ENCODE measurements around the gene MAPK11. TPM values are rescaled to one million over a fixed set of nuclear protein-coding genes. Genes with fewer than 3 reads are reported as not detected.

Gene MAPK11
- total and polyA plus RNA-seq, 2 donors (not counting 1 experiment from before 2014, with no cell fraction given) = 2.6 to 7.6 TPM

DNA sequence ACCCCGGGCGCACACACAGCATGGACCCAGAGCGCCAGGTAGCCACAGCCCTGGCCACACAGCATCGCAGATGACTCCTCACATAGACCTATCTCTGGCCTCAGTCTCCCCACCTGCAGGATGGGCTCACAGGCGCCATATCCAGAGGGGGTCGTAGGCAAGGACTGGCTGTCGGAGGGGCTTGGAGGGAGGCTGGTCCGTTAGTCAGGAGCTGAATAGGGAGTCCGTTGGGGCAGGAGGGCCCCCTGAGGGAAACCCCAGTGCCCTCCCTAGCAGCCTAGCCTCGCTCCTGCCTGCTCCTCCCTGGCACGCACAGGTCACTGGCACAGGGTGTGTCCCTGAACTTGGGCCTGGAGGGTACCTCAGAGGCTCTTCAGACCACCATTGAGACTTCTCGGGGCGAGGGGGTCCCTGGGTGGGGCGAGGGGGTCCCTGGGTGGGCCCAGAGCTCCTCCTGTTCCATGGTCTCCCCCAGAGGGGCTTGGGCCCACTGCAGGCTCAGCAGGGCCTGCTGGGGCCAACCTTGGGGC lies 35.3 kb upstream of the MAPK11 start:
- Histone ChIP-seq H3K4me2 (ENCODE audit: extremely low read depth, insufficient read depth, low read length) (peak overlapping the region; percentile 95), H3K79me2 (ENCODE audit: control insufficient read depth, insufficient read depth, low read length) (peaks cover 62% of the 10 kb centered on the region), H3K27me3 (ENCODE audit: control insufficient read depth, insufficient read depth, low read length) (no peaks in the 10 kb centered on the region), H3K4me3 (replicated peaks in 1 of 4; ENCODE audit: control extremely low read depth in 1 of 4, insufficient read depth in 1 of 4, low read depth in 3 of 4, low read length in 4 of 4) (peak overlapping the region; percentile 72 to 96 (median 75)), H3K4me1 (ENCODE audit: control insufficient read depth, extremely low read depth, insufficient read depth, low read length) (peaks cover 56% of the 10 kb centered on the region), H3K27ac (ENCODE audit: insufficient read depth, low read length) (peak overlapping the region; percentile 78), H3K36me3 (ENCODE audit: control insufficient read depth, insufficient read depth, low read length) (peaks cover 13% of the 10 kb centered on the region), H3K9me3 (ENCODE audit: control insufficient read depth, insufficient read depth, low read depth, low read length) (no peaks in the 10 kb centered on the region), H2AFZ (ENCODE audit: low read length) (no peak overlapping the region), H4K20me1 (ENCODE audit: control insufficient read depth, extremely low read depth, insufficient read depth, low read length) (no peaks in the 10 kb centered on the region), H3K9ac (ENCODE audit: insufficient read depth, low read length) (peak overlapping the region; percentile 48)
- DNase-seq (ENCODE audit: low read depth in 2 of 2) = no peak
- TF ChIP-seq CTCF (conservative IDR thresholded peaks at IDR 0.05 in 1 of 2, IDR thresholded peaks at IDR 0.05 in 1 of 2; ENCODE audit: low read depth in 1 of 2, low read length in 2 of 2) = no peak
- no peak for TF ChIP-seq EZH2 (IDR thresholded peaks at IDR 0.05; ENCODE audit: low read length, missing control alignments)

- Histone ChIP-seq H3K79me2 (ENCODE audit: control insufficient read depth, insufficient read depth, low read length) (peaks cover 68% of the 10 kb centered on the region), H3K4me3 (replicated peaks in 1 of 4; ENCODE audit: control extremely low read depth in 1 of 4, insufficient read depth in 1 of 4, low read depth in 3 of 4, low read length in 4 of 4) (peak overlapping the region; percentile 72 to 96 (median 75)), H3K4me1 (ENCODE audit: control insufficient read depth, extremely low read depth, insufficient read depth, low read length) (peaks cover 57% of the 10 kb centered on the region), H4K20me1 (ENCODE audit: control insufficient read depth, extremely low read depth, insufficient read depth, low read length) (no peaks in the 10 kb centered on the region), H2AFZ (ENCODE audit: low read length) (no peak overlapping the region), H3K9ac (ENCODE audit: insufficient read depth, low read length) (peak overlapping the region; percentile 48), H3K36me3 (ENCODE audit: control insufficient read depth, insufficient read depth, low read length) (peaks cover 13% of the 10 kb centered on the region), H3K27ac (ENCODE audit: insufficient read depth, low read length) (peak overlapping the region; percentile 78), H3K27me3 (ENCODE audit: control insufficient read depth, insufficient read depth, low read length) (no peaks in the 10 kb centered on the region), H3K9me3 (ENCODE audit: control insufficient read depth, insufficient read depth, low read depth, low read length) (no peaks in the 10 kb centered on the region), H3K4me2 (ENCODE audit: extremely low read depth, insufficient read depth, low read length) (peak overlapping the region; percentile 95)
- TF ChIP-seq CTCF (conservative IDR thresholded peaks at IDR 0.05 in 1 of 2, IDR thresholded peaks at IDR 0.05 in 1 of 2; ENCODE audit: low read depth in 1 of 2, low read length in 2 of 2) (no peak), EZH2 (IDR thresholded peaks at IDR 0.05; ENCODE audit: low read length, missing control alignments) (no peak)
- peak; percentile 34 to 62 for DNase-seq (ENCODE audit: low read depth in 2 of 2)
Observed at GRCh38 chr22:50304528-50305392, 34.6 kb upstream of the MAPK11 start.

GRCh38 chr22:50303848-50304527 lies 33.8 kb upstream of the MAPK11 start:
- peak overlapping the region in 1 of 4 experiments; percentile 40 for H3K4me3 ChIP-seq (replicated peaks in 1 of 4; ENCODE audit: control extremely low read depth in 1 of 4, insufficient read depth in 1 of 4, low read depth in 3 of 4, low read length in 4 of 4)
- no peak overlapping the region for H2AFZ ChIP-seq (ENCODE audit: low read length)
- no peak for DNase-seq (ENCODE audit: low read depth in 2 of 2)
- no peak overlapping the region for H3K27ac ChIP-seq (ENCODE audit: insufficient read depth, low read length)
- H3K9me3 ChIP-seq (ENCODE audit: control insufficient read depth, insufficient read depth, low read depth, low read length) = no peaks in the 10 kb centered on the region
- peaks cover 13% of the 10 kb centered on the region for H3K36me3 ChIP-seq (ENCODE audit: control insufficient read depth, insufficient read depth, low read length)
- peaks cover 55% of the 10 kb centered on the region for H3K4me1 ChIP-seq (ENCODE audit: control insufficient read depth, extremely low read depth, insufficient read depth, low read length)
- H3K27me3 ChIP-seq (ENCODE audit: control insufficient read depth, insufficient read depth, low read length) = no peaks in the 10 kb centered on the region
- peak overlapping the region; percentile 69 for H3K4me2 ChIP-seq (ENCODE audit: extremely low read depth, insufficient read depth, low read length)
- no peaks in the 10 kb centered on the region for H4K20me1 ChIP-seq (ENCODE audit: control insufficient read depth, extremely low read depth, insufficient read depth, low read length)
- H3K79me2 ChIP-seq (ENCODE audit: control insufficient read depth, insufficient read depth, low read length) = peaks cover 74% of the 10 kb centered on the region
- TF ChIP-seq EZH2 (IDR thresholded peaks at IDR 0.05; ENCODE audit: low read length, missing control alignments) = no peak
- TF ChIP-seq CTCF (conservative IDR thresholded peaks at IDR 0.05 in 1 of 2, IDR thresholded peaks at IDR 0.05 in 1 of 2; ENCODE audit: low read depth in 1 of 2, low read length in 2 of 2) = no peak
- H3K9ac ChIP-seq (ENCODE audit: insufficient read depth, low read length) = peak overlapping the region; percentile 26

Measured in fibroblast of lung (primary cell).